ENCODE measurements around the gene RNF212.

RNF212 gene

DNA sequence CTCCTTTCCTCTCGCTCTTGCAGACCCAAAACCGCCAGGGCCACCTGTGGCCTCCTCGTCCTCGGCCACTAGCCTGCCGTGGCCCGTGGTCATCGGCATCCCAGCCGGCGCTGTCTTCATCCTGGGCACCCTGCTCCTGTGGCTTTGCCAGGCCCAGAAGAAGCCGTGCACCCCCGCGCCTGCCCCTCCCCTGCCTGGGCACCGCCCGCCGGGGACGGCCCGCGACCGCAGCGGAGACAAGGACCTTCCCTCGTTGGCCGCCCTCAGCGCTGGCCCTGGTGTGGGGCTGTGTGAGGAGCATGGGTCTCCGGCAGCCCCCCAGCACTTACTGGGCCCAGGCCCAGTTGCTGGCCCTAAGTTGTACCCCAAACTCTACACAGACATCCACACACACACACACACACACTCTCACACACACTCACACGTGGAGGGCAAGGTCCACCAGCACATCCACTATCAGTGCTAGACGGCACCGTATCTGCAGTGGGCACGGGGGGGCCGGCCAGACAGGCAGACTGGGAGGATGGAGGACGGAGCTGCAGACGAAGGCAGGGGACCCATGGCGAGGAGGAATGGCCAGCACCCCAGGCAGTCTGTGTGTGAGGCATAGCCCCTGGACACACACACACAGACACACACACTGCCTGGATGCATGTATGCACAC is 88.3 kb downstream of the RNF212 start:
- Histone ChIP-seq H3K9ac (ENCODE audit: low read length in 2 of 2) (no peak overlapping the region), H3K36me3 (ENCODE audit: control insufficient read depth in 2 of 2, insufficient read depth in 2 of 2, low read length in 2 of 2) (peaks cover 4 to 10% of the 10 kb centered on the region in 2 donors), H3K27ac (ENCODE audit: low read length) (no peak overlapping the region), H3K27me3 (ENCODE audit: control insufficient read depth in 1 of 2, insufficient read depth in 2 of 2, low read length in 2 of 2) (peaks cover 8 to 17% of the 10 kb centered on the region in 2 donors), H3K4me3 (ENCODE audit: low read length in 2 of 2) (no peak overlapping the region), H3K9me3 (ENCODE audit: control insufficient read depth in 2 of 2, low read length in 2 of 2) (no peaks in the 10 kb centered on the region), H3K4me1 (ENCODE audit: control insufficient read depth, insufficient read depth, low read length) (no peaks in the 10 kb centered on the region)

DNA sequence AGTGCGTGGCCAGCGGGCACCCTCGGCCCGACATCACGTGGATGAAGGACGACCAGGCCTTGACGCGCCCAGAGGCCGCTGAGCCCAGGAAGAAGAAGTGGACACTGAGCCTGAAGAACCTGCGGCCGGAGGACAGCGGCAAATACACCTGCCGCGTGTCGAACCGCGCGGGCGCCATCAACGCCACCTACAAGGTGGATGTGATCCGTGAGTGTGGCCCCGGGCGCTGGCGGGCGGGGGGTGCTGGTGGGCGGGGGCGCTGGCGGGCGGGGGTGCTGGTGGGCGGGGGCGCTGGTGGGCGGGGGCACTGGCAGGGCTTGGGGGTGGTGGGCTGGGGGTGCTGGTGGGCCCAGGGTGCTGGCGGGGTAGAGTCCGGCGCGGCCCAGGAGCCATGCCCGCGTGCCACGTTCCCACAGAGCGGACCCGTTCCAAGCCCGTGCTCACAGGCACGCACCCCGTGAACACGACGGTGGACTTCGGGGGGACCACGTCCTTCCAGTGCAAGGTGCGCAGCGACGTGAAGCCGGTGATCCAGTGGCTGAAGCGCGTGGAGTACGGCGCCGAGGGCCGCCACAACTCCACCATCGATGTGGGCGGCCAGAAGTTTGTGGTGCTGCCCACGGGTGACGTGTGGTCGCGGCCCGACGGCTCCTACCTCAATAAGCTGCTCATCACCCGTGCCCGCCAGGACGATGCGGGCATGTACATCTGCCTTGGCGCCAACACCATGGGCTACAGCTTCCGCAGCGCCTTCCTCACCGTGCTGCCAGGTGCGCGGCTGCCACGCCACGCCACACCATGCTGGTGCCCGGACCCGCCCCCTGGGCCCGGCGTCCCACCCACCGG is 89.2 kb downstream of the RNF212 start:
- peaks cover 4 to 10% of the 10 kb centered on the region in 2 donors for H3K36me3 ChIP-seq (ENCODE audit: control insufficient read depth in 2 of 2, insufficient read depth in 2 of 2, low read length in 2 of 2)

DNA sequence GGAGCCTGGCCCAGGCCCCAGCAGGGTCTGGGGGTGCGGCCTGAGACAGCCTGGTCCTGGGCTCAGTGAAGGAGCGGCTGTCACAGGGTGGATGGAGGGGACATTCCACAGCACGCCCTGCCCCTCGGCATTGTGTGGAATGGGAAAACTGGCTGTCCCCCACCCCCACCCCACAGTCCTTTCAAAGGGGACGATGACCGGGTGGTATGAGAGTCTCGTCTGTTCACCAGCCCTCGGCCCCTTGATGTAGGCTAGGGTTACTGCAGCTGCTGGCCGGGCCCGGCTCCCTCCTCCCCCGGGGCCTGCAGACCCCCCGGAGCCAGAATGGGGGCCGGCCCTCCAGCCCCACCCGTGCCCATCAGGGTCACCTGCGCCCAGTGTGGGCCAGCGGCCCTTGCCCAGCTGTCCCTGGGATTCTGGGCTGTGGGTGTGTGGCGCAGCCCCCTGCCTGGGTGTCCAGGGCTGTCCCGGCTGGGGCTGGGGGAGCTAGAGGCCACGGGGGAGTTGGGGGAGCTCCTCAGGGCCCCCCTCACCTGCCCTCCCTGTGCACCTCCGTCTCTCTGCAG is 90.2 kb downstream of the RNF212 start:
- Histone ChIP-seq H3K36me3 (ENCODE audit: control insufficient read depth in 2 of 2, insufficient read depth in 2 of 2, low read length in 2 of 2) (peaks cover 4 to 10% of the 10 kb centered on the region in 2 donors), H3K4me3 (ENCODE audit: low read length in 2 of 2) (no peak overlapping the region), H3K4me1 (ENCODE audit: control insufficient read depth, insufficient read depth, low read length) (no peaks in the 10 kb centered on the region), H3K9ac (ENCODE audit: low read length in 2 of 2) (no peak overlapping the region), H3K9me3 (ENCODE audit: control insufficient read depth in 2 of 2, low read length in 2 of 2) (no peaks in the 10 kb centered on the region), H3K27ac (ENCODE audit: low read length) (no peak overlapping the region), H3K27me3 (ENCODE audit: control insufficient read depth in 1 of 2, insufficient read depth in 2 of 2, low read length in 2 of 2) (peaks cover 0 to 2% of the 10 kb centered on the region in 2 donors)

More for the DNA sequence above, 89.2 kb downstream of the RNF212 start:
- Histone ChIP-seq H3K4me3 (ENCODE audit: low read length in 2 of 2) (no peak overlapping the region), H3K27me3 (ENCODE audit: control insufficient read depth in 1 of 2, insufficient read depth in 2 of 2, low read length in 2 of 2) (peaks cover 3 to 12% of the 10 kb centered on the region in 2 donors), H3K9me3 (ENCODE audit: control insufficient read depth in 2 of 2, low read length in 2 of 2) (no peaks in the 10 kb centered on the region), H3K9ac (ENCODE audit: low read length in 2 of 2) (no peak overlapping the region), H3K27ac (ENCODE audit: low read length) (no peak overlapping the region), H3K4me1 (ENCODE audit: control insufficient read depth, insufficient read depth, low read length) (no peaks in the 10 kb centered on the region)

DNA sequence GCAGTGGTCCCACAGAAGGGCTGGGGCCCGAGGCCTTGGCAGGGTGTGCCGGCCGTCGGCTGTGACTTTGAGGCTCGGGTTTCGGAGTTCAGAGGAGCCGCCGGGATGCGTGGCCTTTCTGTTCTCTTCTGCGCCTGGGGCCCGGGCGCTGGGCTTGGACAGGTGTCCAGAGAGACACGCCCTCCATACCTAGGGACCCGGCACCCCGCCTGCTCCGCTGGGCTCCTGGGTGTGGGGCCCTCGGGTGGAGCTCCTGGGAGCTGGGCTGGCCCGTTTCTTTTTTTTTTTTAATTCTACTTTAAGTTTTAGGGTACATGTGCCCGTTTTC is 90.7 kb downstream of the RNF212 start:
- H3K4me1 ChIP-seq (ENCODE audit: control insufficient read depth, insufficient read depth, low read length): no peaks in the 10 kb centered on the region
- no peak overlapping the region for H3K9ac ChIP-seq (ENCODE audit: low read length in 2 of 2)
- no peak overlapping the region for H3K27ac ChIP-seq (ENCODE audit: low read length)
- H3K27me3 ChIP-seq (ENCODE audit: control insufficient read depth in 1 of 2, insufficient read depth in 2 of 2, low read length in 2 of 2): no peaks in the 10 kb centered on the region
- no peak overlapping the region for H3K4me3 ChIP-seq (ENCODE audit: low read length in 2 of 2)
- no peaks in the 10 kb centered on the region for H3K9me3 ChIP-seq (ENCODE audit: control insufficient read depth in 2 of 2, low read length in 2 of 2)
- peaks cover 4 to 10% of the 10 kb centered on the region in 2 donors for H3K36me3 ChIP-seq (ENCODE audit: control insufficient read depth in 2 of 2, insufficient read depth in 2 of 2, low read length in 2 of 2)

DNA sequence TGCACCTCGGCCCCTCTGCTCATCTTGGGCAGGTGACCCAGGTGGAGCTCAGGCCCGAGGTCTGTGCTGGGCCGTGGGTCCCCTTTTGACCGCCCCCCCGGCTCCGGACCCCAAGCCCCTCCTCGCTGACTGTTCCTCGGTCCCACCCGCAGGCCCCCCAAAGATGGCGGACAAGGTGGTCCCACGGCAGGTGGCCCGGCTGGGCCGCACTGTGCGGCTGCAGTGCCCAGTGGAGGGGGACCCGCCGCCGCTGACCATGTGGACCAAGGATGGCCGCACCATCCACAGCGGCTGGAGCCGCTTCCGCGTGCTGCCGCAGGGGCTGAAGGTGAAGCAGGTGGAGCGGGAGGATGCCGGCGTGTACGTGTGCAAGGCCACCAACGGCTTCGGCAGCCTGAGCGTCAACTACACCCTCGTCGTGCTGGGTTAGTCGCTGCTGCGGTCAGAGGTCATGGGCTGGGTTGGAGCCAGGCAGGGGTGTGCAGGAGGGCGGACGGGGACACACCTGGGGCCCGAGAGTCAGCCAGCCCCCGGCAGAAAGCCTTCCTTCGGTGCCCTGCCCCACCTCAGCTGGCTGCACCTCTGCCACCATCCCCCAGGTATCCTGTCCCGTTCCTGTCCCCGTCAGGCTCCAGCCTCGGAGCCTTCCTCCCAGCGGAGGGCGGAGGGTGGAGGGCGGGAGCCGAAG is 91.2 kb downstream of the RNF212 start:
- H3K27me3 ChIP-seq (ENCODE audit: control insufficient read depth in 1 of 2, insufficient read depth in 2 of 2, low read length in 2 of 2): no peaks in the 10 kb centered on the region
- H3K36me3 ChIP-seq (ENCODE audit: control insufficient read depth in 2 of 2, insufficient read depth in 2 of 2, low read length in 2 of 2): peaks cover 4 to 10% of the 10 kb centered on the region in 2 donors
- H3K4me3 ChIP-seq (ENCODE audit: low read length in 2 of 2): no peak overlapping the region
- no peak overlapping the region for H3K9ac ChIP-seq (ENCODE audit: low read length in 2 of 2)
- no peak overlapping the region for H3K27ac ChIP-seq (ENCODE audit: low read length)
- H3K4me1 ChIP-seq (ENCODE audit: control insufficient read depth, insufficient read depth, low read length): no peaks in the 10 kb centered on the region
- no peaks in the 10 kb centered on the region for H3K9me3 ChIP-seq (ENCODE audit: control insufficient read depth in 2 of 2, low read length in 2 of 2)

Data from stomach smooth muscle (tissue), 2 donors.